Astrocyte (in vitro differentiated cells and primary cell): ENCODE data around the gene GRB10.

Source experiments
- EZH2 ChIP-seq: IDR thresholded peaks from 2 replicates; pipeline ENCODE4 v1.6.1; 2012; ENCODE audit warnings: mild to moderate bottlenecking, low read length, inconsistent platforms; ENCODE audit not compliant: insufficient read depth
- TF ChIP-seq, protein P1 (sequence below): IDR thresholded peaks from 2 replicates; pipeline ENCODE4 v1.5.1; 2011; ENCODE audit warnings: low read depth, mild to moderate bottlenecking, inconsistent platforms, low read length, moderate library complexity; ENCODE audit not compliant: insufficient read depth

DNA sequence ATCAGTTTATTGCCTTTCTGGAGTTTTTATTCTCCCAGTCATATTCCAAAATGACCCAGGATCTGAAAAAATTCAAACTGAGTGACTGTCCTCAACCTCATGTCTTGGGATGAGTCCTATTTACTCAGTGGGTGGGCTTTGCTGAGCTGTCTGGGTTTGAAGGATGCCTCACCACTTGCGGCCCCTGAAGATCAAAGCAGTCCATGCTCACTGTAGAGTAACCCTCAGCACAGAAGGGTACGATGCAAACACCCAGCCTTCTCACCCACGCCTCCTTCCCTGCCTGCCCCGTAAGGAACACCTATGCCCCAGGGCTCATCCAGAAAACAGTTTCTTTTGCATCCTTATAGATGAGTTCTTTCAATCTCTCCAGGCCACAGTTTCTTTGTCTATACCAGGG lies 42.2 kb upstream of the GRB10 start:
- TF ChIP-seq, protein P1, sequence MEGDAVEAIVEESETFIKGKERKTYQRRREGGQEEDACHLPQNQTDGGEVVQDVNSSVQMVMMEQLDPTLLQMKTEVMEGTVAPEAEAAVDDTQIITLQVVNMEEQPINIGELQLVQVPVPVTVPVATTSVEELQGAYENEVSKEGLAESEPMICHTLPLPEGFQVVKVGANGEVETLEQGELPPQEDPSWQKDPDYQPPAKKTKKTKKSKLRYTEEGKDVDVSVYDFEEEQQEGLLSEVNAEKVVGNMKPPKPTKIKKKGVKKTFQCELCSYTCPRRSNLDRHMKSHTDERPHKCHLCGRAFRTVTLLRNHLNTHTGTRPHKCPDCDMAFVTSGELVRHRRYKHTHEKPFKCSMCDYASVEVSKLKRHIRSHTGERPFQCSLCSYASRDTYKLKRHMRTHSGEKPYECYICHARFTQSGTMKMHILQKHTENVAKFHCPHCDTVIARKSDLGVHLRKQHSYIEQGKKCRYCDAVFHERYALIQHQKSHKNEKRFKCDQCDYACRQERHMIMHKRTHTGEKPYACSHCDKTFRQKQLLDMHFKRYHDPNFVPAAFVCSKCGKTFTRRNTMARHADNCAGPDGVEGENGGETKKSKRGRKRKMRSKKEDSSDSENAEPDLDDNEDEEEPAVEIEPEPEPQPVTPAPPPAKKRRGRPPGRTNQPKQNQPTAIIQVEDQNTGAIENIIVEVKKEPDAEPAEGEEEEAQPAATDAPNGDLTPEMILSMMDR: no peak
- TF ChIP-seq EZH2: no peak
